Astrocyte (in vitro differentiated cells and primary cell): ENCODE results near the gene ENG. TPM values are rescaled to one million over a fixed set of nuclear protein-coding genes. Genes with fewer than 3 reads are reported as not detected.

ENCODE experiments used
- DNase-seq: peaks from one replicate; pipeline ENCODE4 v3.0.0-alpha.2; 2010; ENCODE audit warnings: low read depth
- FAIRE-seq: peaks from 2 replicates; lab custom pipeline; 2011; peaks lifted over from hg19 to GRCh38; lab: Jason Lieb, UNC
- H2AFZ ChIP-seq: 2 replicates; pipeline ENCODE4 v1.6.0; 2012; ENCODE audit warnings: low read depth, low read length, inconsistent platforms
- H3K27ac ChIP-seq: 2 replicates; pipeline ENCODE4 v1.5.1; 2011; ENCODE audit warnings: low read depth, low read length, inconsistent platforms
- H3K27me3 ChIP-seq: 2 replicates; pipeline ENCODE4 v1.6.0; 2011; ENCODE audit warnings: low read length, inconsistent platforms; ENCODE audit not compliant: insufficient read depth
- H3K36me3 ChIP-seq: 2 replicates; pipeline ENCODE4 v1.5.1; 2011; ENCODE audit warnings: low read length, inconsistent platforms; ENCODE audit not compliant: insufficient read depth
- H3K4me1 ChIP-seq: 2 replicates; pipeline ENCODE4 v1.5.1; 2011; ENCODE audit warnings: low read length, inconsistent platforms; ENCODE audit not compliant: insufficient read depth
- H3K4me2 ChIP-seq: 2 replicates; pipeline ENCODE4 v1.6.0; 2012; ENCODE audit warnings: low read length, inconsistent platforms
- H3K4me3 ChIP-seq: 2 replicates; pipeline ENCODE4 v1.5.1; 2011; ENCODE audit warnings: low read depth, mild to moderate bottlenecking, low read length, inconsistent platforms; ENCODE audit not compliant: insufficient read depth
- H3K79me2 ChIP-seq: 2 replicates; pipeline ENCODE4 v1.6.0; 2012; ENCODE audit warnings: mild to moderate bottlenecking, low read length, inconsistent platforms; ENCODE audit not compliant: insufficient read depth
- H3K9ac ChIP-seq: 2 replicates; pipeline ENCODE4 v1.6.0; 2012; ENCODE audit warnings: mild to moderate bottlenecking, low read length, inconsistent platforms
- H3K9me3 ChIP-seq: 2 replicates; pipeline ENCODE4 v1.5.1; 2012; ENCODE audit warnings: low read depth, mild to moderate bottlenecking, low read length, inconsistent platforms; ENCODE audit not compliant: insufficient read depth
- H4K20me1 ChIP-seq: 2 replicates; pipeline ENCODE4 v1.6.0; 2012; ENCODE audit warnings: low read length, inconsistent platforms; ENCODE audit not compliant: insufficient read depth
- H3K27ac Mint-ChIP-seq: one replicate; pipeline ENCODE4 v1.8.0; 2021; ENCODE audit warnings: mild to moderate bottlenecking, mixed read lengths; ENCODE audit not compliant: unreplicated experiment
- H3K27me3 Mint-ChIP-seq: one replicate; pipeline ENCODE4 v1.8.0; 2021; ENCODE audit warnings: low read depth, mixed read lengths; ENCODE audit not compliant: unreplicated experiment
- H3K36me3 Mint-ChIP-seq: one replicate; pipeline ENCODE4 v1.8.0; 2021; ENCODE audit warnings: low read depth, mixed read lengths; ENCODE audit not compliant: unreplicated experiment
- H3K4me1 Mint-ChIP-seq: one replicate; pipeline ENCODE4 v1.8.0; 2021; ENCODE audit warnings: low read depth, mixed read lengths; ENCODE audit not compliant: unreplicated experiment
- H3K4me3 Mint-ChIP-seq: one replicate; pipeline ENCODE4 v1.8.0; 2021; ENCODE audit warnings: mild to moderate bottlenecking, moderate library complexity, mixed read lengths; ENCODE audit not compliant: unreplicated experiment
- H3K9me3 Mint-ChIP-seq: one replicate; pipeline ENCODE4 v1.8.0; 2021; ENCODE audit warnings: mild to moderate bottlenecking, mixed read lengths; ENCODE audit not compliant: unreplicated experiment
- EZH2 ChIP-seq: IDR thresholded peaks from 2 replicates; pipeline ENCODE4 v1.6.1; 2012; ENCODE audit warnings: mild to moderate bottlenecking, low read length, inconsistent platforms; ENCODE audit not compliant: insufficient read depth
- total RNA-seq: library from RNA; stranded (reverse); gene quantifications from 2 replicates; pipeline ENCODE4 v1.2.1, GENCODE V29; 2021
- TF ChIP-seq, protein P1 (sequence below): IDR thresholded peaks from 2 replicates; pipeline ENCODE4 v1.5.1; 2011; ENCODE audit warnings: low read depth, mild to moderate bottlenecking, inconsistent platforms, low read length, moderate library complexity; ENCODE audit not compliant: insufficient read depth

ENG gene
- total RNA-seq, 1 donor from 2014 or later, result 1.2 TPM

DNA sequence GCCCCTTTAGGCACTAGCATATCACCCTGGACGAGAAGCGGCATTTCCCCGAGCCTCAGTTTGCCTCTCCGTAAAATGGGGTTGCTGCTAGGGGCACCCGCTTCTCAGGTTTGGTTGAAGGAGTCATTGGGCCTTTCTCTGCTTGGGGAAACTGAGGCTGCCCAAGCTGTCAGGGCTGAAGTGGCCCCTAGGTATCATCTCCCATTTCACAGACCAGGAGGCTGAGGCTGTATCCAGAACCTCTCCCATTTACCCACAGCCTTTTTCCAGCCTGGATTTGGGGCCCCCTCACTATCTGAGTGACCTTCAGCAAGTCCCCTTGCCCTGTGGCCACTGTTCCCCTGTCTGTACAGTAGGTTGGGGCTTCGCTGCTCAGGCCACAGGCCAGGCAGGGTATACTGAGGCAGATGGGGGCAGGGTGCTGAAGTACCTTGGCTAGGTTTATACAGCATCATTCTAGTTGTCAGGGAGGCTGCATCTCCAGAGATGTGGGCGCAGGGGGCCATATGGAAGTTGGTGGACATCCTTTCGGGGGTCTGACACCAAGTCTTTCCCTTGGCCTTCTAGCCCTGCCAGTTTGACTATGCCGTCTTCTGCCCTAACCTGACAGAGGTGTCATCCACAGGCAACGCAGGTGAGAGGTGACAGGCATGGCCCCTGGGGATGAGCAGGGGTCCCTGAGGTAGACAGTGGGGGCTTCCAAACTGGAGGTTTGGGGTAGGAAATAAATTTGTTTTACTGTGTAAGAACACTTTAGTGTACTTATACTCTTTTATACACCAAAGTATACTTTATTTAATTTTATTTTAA is 43.9 kb downstream of the ENG start:
- Mint-ChIP-seq H3K27ac (no peak overlapping the region), H3K4me3 (no peak overlapping the region), H3K9me3 (no peaks in the 10 kb centered on the region), H3K36me3 (peaks cover 21% of the 10 kb centered on the region), H3K27me3 (no peaks in the 10 kb centered on the region), H3K4me1 (peaks cover 2% of the 10 kb centered on the region)
- H3K9me3 ChIP-seq, result no peaks in the 10 kb centered on the region
- H3K9ac ChIP-seq, result no peak overlapping the region
- H2AFZ ChIP-seq, result no peak overlapping the region
- H3K4me2 ChIP-seq, result no peak overlapping the region
- no peak overlapping the region for H3K27ac ChIP-seq
- DNase-seq (no peak), FAIRE-seq (no peak)
- peaks cover 11% of the 10 kb centered on the region for H3K36me3 ChIP-seq
- no peaks in the 10 kb centered on the region for H3K27me3 ChIP-seq
- TF ChIP-seq, protein P1, sequence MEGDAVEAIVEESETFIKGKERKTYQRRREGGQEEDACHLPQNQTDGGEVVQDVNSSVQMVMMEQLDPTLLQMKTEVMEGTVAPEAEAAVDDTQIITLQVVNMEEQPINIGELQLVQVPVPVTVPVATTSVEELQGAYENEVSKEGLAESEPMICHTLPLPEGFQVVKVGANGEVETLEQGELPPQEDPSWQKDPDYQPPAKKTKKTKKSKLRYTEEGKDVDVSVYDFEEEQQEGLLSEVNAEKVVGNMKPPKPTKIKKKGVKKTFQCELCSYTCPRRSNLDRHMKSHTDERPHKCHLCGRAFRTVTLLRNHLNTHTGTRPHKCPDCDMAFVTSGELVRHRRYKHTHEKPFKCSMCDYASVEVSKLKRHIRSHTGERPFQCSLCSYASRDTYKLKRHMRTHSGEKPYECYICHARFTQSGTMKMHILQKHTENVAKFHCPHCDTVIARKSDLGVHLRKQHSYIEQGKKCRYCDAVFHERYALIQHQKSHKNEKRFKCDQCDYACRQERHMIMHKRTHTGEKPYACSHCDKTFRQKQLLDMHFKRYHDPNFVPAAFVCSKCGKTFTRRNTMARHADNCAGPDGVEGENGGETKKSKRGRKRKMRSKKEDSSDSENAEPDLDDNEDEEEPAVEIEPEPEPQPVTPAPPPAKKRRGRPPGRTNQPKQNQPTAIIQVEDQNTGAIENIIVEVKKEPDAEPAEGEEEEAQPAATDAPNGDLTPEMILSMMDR, result no peak
- no peak for TF ChIP-seq EZH2
- peaks cover 15% of the 10 kb centered on the region for H3K79me2 ChIP-seq
- H3K4me3 ChIP-seq, result no peak overlapping the region
- H3K4me1 ChIP-seq, result no peaks in the 10 kb centered on the region
- H4K20me1 ChIP-seq, result peaks cover 34% of the 10 kb centered on the region

DNA sequence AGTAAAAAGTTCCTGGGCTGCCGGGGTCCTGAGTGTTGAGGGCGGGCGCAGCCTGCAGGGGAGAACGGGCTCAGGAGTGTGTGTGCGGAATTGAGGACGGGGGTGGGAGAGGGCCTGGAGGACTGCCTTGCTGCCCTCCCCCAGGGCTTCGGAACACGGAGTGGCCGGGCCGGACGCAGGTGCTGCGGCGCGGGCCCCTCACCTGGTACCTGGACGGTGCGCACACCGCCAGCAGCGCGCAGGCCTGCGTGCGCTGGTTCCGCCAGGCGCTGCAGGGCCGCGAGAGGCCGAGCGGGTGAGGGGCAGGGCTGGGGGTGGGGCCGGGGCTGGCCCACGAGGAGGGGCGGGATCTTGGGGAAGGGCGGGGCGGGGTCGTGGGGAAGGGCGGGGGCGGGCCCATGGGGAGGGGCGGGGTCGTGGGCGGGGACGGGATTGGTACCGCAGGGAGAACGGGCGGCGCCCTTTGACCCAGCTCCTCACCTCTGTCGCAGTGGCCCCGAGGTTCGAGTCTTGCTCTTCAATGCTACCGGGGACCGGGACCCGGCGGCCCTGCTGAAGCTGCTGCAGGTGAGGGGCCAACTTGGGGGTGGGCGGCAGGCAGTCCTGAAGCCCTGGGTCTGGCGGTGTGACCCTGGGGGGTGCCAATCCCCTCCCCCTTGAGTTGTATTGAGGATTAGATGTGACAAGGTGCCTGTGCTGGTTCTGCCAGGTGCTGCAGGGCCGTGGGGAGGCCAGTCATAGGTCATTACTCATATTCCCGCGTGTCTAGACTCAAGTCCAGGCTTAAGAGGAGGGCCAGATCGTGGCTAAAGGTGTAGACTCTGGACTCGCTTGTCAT is 44.7 kb downstream of the ENG start:
- DNase-seq, result no peak
- Mint-ChIP-seq H3K9me3 (no peaks in the 10 kb centered on the region), H3K4me1 (peaks cover 2% of the 10 kb centered on the region), H3K27me3 (no peaks in the 10 kb centered on the region), H3K36me3 (peaks cover 18% of the 10 kb centered on the region), H3K27ac (no peak overlapping the region), H3K4me3 (no peak overlapping the region)
- no peak for FAIRE-seq
- H3K4me2 ChIP-seq, result peak overlapping the region; percentile 26
- H3K4me1 ChIP-seq, result no peaks in the 10 kb centered on the region
- no peaks in the 10 kb centered on the region for H3K9me3 ChIP-seq
- no peak overlapping the region for H3K27ac ChIP-seq
- H3K4me3 ChIP-seq, result no peak overlapping the region
- H3K36me3 ChIP-seq, result peaks cover 11% of the 10 kb centered on the region
- H3K9ac ChIP-seq, result no peak overlapping the region
- peaks cover 23% of the 10 kb centered on the region for H3K79me2 ChIP-seq
- H2AFZ ChIP-seq, result no peak overlapping the region
- no peak for TF ChIP-seq EZH2
- TF ChIP-seq, protein P1, result no peak
- no peaks in the 10 kb centered on the region for H3K27me3 ChIP-seq
- H4K20me1 ChIP-seq, result peaks cover 34% of the 10 kb centered on the region
